GM12892 (cell line): ENCODE results near the gene ITPRID1.

Experiments used
- DNase-seq: peaks from one replicate; pipeline ENCODE4 v3.0.0; 2011; ENCODE audit not compliant: insufficient read length
- FAIRE-seq: peaks from 2 replicates; lab custom pipeline; 2011; peaks lifted over from hg19 to GRCh38; lab: Jason Lieb, UNC
- POLR2A ChIP-seq: IDR thresholded peaks from 2 replicates; pipeline ENCODE4 v1.6.1; 2011; ENCODE audit warnings: low read depth, low read length, control low read depth
- POLR2AphosphoS5 ChIP-seq: IDR thresholded peaks from 2 replicates; pipeline ENCODE4 v1.6.1; 2011; ENCODE audit warnings: low read depth, low read length, control low read depth
- TAF1 ChIP-seq: IDR thresholded peaks from 2 replicates; pipeline ENCODE4 v1.6.1; 2011; ENCODE audit warnings: low read depth, mild to moderate bottlenecking, control low read depth, low read length, borderline replicate concordance

ITPRID1 gene

DNA sequence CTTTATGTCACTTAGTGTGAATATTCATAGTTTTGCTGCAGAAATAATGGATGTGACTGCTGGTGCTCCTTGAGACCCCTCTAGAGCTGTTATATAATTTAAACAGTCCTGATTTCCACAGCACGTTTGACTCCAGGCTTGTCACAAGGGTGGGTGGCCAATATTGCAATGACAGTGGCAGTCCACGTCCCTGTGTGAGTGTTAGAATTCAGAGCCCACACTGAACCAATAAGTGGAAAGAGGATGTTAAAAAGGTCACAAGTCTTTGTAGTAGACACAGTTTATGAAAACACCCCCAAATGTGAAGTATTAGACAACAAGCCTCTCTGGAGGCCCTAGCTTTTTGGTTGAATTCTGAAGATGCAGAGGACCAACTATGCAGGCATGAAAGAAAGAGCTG is 175.1 kb downstream of the ITPRID1 start:
- no peak for FAIRE-seq
- no peak for DNase-seq
- TF ChIP-seq POLR2A (no peak), TAF1 (no peak), POLR2AphosphoS5 (no peak)

DNA sequence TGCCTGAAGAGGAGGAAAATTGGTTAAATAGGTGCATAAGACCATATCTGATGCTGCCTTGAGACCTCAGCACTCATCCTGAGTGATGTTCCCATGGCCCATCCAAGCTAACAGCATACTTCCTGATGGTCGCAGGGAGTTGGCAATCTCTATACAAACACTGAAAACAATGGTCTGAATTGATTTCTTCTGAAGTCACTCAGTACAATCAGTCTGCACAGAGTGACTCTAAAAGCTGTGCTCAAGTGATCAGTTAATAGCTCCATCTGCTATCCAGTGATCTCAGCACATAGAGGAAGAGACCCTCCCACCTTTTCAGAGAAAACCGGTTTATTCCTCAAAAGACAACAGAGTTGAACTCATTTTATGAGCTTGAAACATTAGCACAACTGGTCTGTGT is 177.0 kb downstream of the ITPRID1 start:
- FAIRE-seq (no peak), DNase-seq (no peak)
- no peak for TF ChIP-seq POLR2A
- TF ChIP-seq POLR2AphosphoS5 = no peak
- no peak for TF ChIP-seq TAF1

DNA sequence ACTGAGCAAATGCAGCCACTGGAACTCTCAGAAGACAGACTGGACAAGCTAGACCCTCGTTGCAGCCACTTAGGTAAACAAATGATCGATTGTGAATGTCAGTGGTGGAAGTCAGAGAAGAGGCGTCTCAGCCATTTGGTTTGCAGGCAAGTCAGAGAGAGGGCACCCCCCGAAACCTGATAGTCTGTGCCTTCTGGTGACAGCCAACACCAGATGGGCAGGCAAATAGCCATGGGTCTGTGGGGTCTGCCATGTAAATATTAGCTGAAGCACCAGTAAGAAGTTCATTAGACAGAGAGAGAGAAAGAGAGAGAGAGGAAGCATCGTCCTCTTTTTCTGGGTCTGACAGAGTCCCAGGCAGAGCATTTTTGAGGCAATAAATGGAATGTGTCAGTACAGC is 178.6 kb downstream of the ITPRID1 start:
- no peak for FAIRE-seq
- no peak for TF ChIP-seq TAF1
- TF ChIP-seq POLR2A = no peak
- no peak for TF ChIP-seq POLR2AphosphoS5
- no peak for DNase-seq

DNA sequence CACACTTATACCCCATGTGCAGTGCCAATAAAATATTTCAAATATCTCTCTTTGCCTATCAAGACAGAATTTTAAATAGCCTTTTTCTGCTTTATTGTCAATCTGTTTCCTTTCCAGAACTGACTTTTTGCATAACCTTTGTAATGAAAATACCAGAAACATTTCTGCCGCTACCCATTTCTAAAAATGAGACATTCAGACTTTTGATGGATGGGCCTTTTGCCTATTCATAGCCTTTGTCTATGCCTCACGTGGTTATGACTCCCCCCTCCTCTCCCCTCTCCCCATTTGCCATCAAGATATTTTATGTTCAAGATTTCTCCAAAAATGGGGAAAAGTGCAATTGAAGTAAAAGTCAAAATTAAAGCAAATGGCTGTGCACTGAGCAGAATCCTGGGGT is 179.0 kb downstream of the ITPRID1 start:
- DNase-seq (no peak), FAIRE-seq (no peak)
- TF ChIP-seq TAF1 = no peak
- TF ChIP-seq POLR2A = no peak
- no peak for TF ChIP-seq POLR2AphosphoS5

DNA sequence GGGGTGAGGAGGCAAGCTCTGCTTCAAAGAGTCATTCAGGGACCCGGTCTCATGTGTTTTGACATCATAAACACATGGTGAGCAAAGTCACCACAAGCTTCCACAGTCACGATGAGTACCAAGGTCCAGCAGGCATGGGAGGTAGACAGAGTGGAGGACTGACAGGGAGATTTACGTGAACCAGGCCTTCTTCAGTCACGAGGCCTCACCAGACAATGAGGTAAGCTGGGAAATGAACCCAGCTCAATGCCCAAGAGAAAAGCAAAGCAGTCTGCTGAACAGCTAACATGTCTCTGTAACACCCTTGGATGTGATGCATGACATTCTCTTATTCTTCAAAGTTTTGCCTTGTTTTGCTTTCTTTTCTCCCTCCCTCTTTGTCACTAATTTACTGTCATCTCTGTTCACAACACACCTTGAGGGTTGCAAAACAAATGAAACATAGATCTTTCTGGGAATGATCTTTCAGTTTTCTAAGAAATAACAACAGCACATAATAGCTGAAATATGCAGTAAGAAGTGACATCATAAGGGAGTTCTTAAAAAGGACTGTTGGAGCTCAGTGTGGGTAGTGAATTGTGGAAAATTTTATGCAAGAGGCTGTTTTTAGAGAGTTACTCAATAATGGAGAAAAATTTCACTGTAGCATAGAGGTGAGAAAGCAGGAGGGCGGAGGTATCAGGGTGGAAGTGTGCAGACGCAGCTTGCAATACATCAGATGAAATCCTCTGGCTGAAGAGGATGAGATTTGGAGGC is 182.1 kb downstream of the ITPRID1 start:
- FAIRE-seq (no peak), DNase-seq (no peak)
- TF ChIP-seq POLR2AphosphoS5 = no peak
- TF ChIP-seq TAF1 = no peak
- TF ChIP-seq POLR2A = no peak

DNA sequence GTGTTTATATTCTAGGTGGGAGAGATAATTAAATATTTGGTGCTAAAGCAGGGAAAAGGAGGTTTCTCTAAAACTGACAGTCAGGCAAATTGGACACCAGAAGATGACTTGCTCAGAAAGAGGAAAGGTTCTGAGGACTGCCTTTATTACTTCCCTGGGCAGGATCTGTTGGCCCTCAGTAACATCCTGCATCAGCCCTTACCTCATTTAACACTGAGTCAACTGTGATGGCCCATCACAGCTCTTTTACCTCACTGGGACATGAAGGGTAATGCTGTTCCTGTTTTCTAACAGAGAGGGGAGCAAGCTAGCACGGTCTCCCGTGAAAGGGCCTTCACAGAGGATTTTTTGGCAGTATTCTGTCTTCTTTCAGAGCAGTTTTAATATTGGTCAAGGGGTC is 185.2 kb downstream of the ITPRID1 start:
- DNase-seq (no peak), FAIRE-seq (no peak)
- TF ChIP-seq POLR2A (no peak), TAF1 (no peak), POLR2AphosphoS5 (no peak)

DNA sequence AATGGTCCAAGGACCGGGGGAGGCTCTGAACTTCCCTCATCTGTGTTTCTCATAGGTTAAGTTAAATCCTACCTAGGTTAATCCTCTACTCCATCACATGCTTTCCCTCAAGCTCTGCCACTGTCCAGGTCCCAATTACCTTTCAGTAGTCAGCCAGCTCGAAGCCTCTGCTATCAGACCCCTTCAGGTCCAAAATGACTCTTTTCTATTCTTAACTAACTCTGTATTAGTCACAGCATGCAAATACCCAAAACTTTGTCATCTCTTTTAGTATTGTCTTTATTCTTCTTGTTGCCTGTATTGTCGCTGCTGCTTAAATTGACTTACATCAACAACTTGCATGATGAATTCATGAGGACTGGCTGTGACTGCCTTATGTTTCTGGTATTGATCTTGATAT is 188.5 kb downstream of the ITPRID1 start:
- no peak for TF ChIP-seq POLR2AphosphoS5
- TF ChIP-seq POLR2A = no peak
- no peak for TF ChIP-seq TAF1
- DNase-seq (no peak), FAIRE-seq (peak; percentile 38)

DNA sequence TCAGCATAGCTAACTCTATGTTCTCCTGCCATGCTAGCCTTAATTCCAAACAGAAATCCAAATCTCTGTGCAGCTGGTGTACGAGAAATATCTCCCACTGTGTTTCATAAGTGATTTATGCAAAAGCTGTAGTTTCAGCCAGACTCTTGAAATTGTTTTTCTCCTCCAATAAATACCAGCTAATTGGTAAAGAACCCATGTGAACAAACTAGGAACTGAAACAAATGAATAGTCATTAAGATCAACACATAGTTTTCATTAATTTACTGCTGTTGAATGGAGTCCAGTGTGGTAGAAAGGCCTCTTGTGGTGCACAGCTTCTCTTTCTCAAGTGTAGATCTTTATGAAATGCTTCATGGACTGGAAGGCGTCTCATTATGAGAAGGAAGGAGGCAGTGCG is 191.5 kb downstream of the ITPRID1 start:
- no peak for DNase-seq
- no peak for FAIRE-seq

DNA sequence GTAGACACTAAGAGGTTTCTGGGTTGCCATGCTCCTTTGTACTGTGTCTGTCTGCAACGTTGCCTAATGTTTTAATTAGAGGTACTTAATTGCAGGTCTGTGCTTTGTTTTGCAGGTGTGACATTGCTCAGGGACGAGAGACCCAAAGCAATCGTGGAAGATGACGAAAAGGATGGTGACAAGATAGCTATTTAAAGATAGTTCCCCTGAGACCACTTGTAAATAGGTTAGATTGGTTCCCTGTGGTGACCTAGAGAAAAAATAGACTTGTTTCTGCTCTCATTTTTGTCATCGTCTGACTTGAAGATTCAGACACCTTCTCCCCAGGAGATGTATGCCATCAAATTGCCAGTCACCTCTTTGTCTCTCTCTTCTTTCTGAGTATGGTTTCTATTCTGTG is 193.2 kb downstream of the ITPRID1 start:
- DNase-seq (no peak), FAIRE-seq (no peak)
- TF ChIP-seq POLR2AphosphoS5 = no peak

More for the DNA sequence above, 191.5 kb downstream of the ITPRID1 start:
- TF ChIP-seq POLR2A = no peak
- TF ChIP-seq TAF1 = no peak
- no peak for TF ChIP-seq POLR2AphosphoS5
